ENCODE results near the gene CDC45. TPM values are rescaled to one million over a fixed set of nuclear protein-coding genes. Genes with fewer than 3 reads are reported as not detected.
A peak's percentile ranks its signal among the peaks of the same experiment; 100 is the strongest.
"Not testable (repeated sequence)": the region's sequence is repeated elsewhere in the genome, so short reads cannot be mapped to it uniquely, and the experiment has no call there.

CDC45 gene
- total RNA-seq, 4 donors from 2014 or later = 0.39 to 3.9 (median 2.0) TPM

GRCh38 chr22:19443544-19444211, 36.0 kb upstream of the CDC45 start:
- no peak overlapping the region for H3K4me3 ChIP-seq (ENCODE audit: low read depth, poor library complexity, severe bottlenecking)
- 70 to 71% methylated on average over 7 of the region's 7 CpGs for WGBS, 2 donors
- TF ChIP-seq, protein P1, sequence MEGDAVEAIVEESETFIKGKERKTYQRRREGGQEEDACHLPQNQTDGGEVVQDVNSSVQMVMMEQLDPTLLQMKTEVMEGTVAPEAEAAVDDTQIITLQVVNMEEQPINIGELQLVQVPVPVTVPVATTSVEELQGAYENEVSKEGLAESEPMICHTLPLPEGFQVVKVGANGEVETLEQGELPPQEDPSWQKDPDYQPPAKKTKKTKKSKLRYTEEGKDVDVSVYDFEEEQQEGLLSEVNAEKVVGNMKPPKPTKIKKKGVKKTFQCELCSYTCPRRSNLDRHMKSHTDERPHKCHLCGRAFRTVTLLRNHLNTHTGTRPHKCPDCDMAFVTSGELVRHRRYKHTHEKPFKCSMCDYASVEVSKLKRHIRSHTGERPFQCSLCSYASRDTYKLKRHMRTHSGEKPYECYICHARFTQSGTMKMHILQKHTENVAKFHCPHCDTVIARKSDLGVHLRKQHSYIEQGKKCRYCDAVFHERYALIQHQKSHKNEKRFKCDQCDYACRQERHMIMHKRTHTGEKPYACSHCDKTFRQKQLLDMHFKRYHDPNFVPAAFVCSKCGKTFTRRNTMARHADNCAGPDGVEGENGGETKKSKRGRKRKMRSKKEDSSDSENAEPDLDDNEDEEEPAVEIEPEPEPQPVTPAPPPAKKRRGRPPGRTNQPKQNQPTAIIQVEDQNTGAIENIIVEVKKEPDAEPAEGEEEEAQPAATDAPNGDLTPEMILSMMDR (IDR thresholded peaks at IDR 0.05) = no peak
- TF ChIP-seq POLR2A (IDR thresholded peaks at IDR 0.05) = no peak
- intact Hi-C loops (cut with DNase I; ENCODE audit: low total_unique reads) = no loop called here
- DNase-seq (ENCODE audit: low spot score in 2 of 2) = peak in 1 of 2 donors; percentile 52

- 92 to 93% methylated on average over 9 of the region's 9 CpGs for WGBS, 2 donors
- intact Hi-C loops (cut with DNase I; ENCODE audit: low total_unique reads); H3K4me3 ChIP-seq (ENCODE audit: low read depth, poor library complexity, severe bottlenecking): not testable (repeated sequence)
- DNase-seq (ENCODE audit: low spot score in 2 of 2) = peak in 1 of 2 donors; percentile 26
Measured at GRCh38 chr22:19445279-19445982, 34.3 kb upstream of the CDC45 start.

DNA sequence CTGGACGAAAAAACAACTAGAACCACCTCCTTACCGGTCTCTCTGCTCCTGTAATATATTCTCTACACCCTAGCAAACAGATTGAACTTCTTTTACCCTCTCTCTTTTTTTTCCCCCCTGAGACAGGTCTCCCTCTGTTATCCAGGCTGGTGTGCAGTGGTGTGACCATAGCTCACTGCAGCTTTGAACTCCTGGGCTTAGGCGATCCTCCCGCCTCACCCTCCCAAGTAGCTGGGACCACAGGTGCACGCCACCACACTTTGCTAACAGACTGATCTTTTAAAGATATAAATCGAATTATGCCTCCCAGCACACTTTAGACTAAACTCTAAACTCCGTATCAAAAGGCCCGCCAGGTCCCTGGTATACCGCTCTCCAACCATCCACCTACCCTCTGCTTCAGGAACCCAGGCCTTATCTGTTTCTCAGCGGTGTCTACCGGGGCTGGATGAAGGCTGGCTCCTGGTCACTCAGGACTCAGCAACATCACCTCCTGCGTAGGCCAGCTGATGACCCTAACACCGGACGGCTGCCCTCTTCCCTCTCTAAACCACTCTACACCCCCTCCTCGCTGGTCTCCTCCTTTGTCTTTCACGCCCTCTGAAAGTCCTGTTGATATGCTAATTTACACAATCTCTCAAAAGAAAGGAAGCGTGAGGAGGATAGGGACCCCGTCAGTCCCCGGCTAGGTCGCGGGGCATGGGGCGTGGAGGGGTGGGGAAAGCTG, 33.0 kb upstream of the CDC45 start:
- DNase-seq (ENCODE audit: low spot score in 2 of 2) = peak in 1 of 2 donors; percentile 78
- intact Hi-C loops (cut with DNase I; ENCODE audit: low total_unique reads) = no loop called here
- 18 to 19% methylated on average over 22 of the region's 22 CpGs for WGBS, 2 donors
- H3K4me3 ChIP-seq (ENCODE audit: low read depth, poor library complexity, severe bottlenecking) = peak overlapping the region; percentile 80
- TF ChIP-seq, protein P1 (IDR thresholded peaks at IDR 0.05) = no peak
- no peak for TF ChIP-seq POLR2A (IDR thresholded peaks at IDR 0.05)

GRCh38 chr22:19447330-19448075, 32.2 kb upstream of the CDC45 start, which contains the start of gene C22orf39:
C22orf39 (minus strand) TSS chr22:19447711; CDS start chr22:19447688, 23 bp downstream.
- peak; percentile 92 to 98 for DNase-seq (ENCODE audit: low spot score in 2 of 2)
- 0% methylated on average over 45 to 67 of the region's 92 CpGs for WGBS, 2 donors
- peak in 1 of 2 donors; percentile 35 for TF ChIP-seq POLR2A (IDR thresholded peaks at IDR 0.05)
- TF ChIP-seq, protein P1 (IDR thresholded peaks at IDR 0.05) = no peak
- intact Hi-C loops (cut with DNase I; ENCODE audit: low total_unique reads) = no loop called here
- H3K4me3 ChIP-seq (ENCODE audit: low read depth, poor library complexity, severe bottlenecking) = peak within 1 kb of the TSS; percentile 80

GRCh38 chr22:19448076-19448607, 31.6 kb upstream of the CDC45 start:
- H3K4me3 ChIP-seq (ENCODE audit: low read depth, poor library complexity, severe bottlenecking) = peak overlapping the region; percentile 80
- WGBS, 2 donors = 10 to 15% methylated on average over 14 of the region's 14 CpGs
- no peak for DNase-seq (ENCODE audit: low spot score in 2 of 2)
- TF ChIP-seq, protein P1 (IDR thresholded peaks at IDR 0.05) = no peak
- no peak for TF ChIP-seq POLR2A (IDR thresholded peaks at IDR 0.05)
- intact Hi-C loops (cut with DNase I; ENCODE audit: low total_unique reads) = no loop called here
